Activated CD8-positive, alpha-beta memory T cell treated with anti-CD3 and anti-CD28 coated beads for 4 hours (primary cell): ENCODE results near the gene APOC1.
"Not testable (repeated sequence)": the region's sequence is repeated elsewhere in the genome, so short reads cannot be mapped to it uniquely, and the experiment has no call there.

Source experiments
- DNase-seq, 2 donors: peaks; one replicate each; pipeline ENCODE4 v3.0.0-alpha.2; 2020; ENCODE audit warnings: low read depth in 2 of 2

Gene APOC1

GRCh38 chr19:44913512-44914432 is 636 bp upstream of the APOC1 start:
- not testable (repeated sequence) for DNase-seq

- DNase-seq, result no peak
These were observed 9.9 kb downstream of the APOC1 start for GRCh38 chr19:44924243-44924725.

- DNase-seq, result no peak
These were observed 10.9 kb downstream of the APOC1 start for GRCh38 chr19:44925114-44925891.

GRCh38 chr19:44926245-44927077 is 12.1 kb downstream of the APOC1 start:
- not testable (repeated sequence) for DNase-seq

GRCh38 chr19:44927746-44928145 is 13.3 kb downstream of the APOC1 start:
- no peak for DNase-seq

GRCh38 chr19:44930088-44930487 is 15.7 kb downstream of the APOC1 start:
- no peak for DNase-seq

GRCh38 chr19:44931541-44931940 is 17.1 kb downstream of the APOC1 start:
- DNase-seq, result no peak

- no peak for DNase-seq
These were observed 25.3 kb downstream of the APOC1 start for GRCh38 chr19:44939668-44940067.

- no peak for DNase-seq
These were observed 27.7 kb downstream of the APOC1 start, which contains the start of gene APOC4 for GRCh38 chr19:44942067-44942571. Gene APOC4 (plus strand): TSS chr19:44942237. CDS start chr19:44942278, 41 bp downstream.

GRCh38 chr19:44943801-44944249 is 29.4 kb downstream of the APOC1 start:
- no peak for DNase-seq

GRCh38 chr19:44947041-44947581 is 32.7 kb downstream of the APOC1 start:
- no peak for DNase-seq

GRCh38 chr19:44948237-44948636 is 33.8 kb downstream of the APOC1 start:
- no peak for DNase-seq

GRCh38 chr19:44948763-44949374 is 34.5 kb downstream of the APOC1 start:
- no peak for DNase-seq

GRCh38 chr19:44949550-44949949 is 35.1 kb downstream of the APOC1 start:
- DNase-seq, result no peak

- peak; percentile 16 to 25 for DNase-seq
These were observed 37.1 kb downstream of the APOC1 start for GRCh38 chr19:44951179-44952159.

GRCh38 chr19:44954278-44954648 is 39.9 kb downstream of the APOC1 start:
- no peak for DNase-seq

GRCh38 chr19:44954649-44955504 is 40.5 kb downstream of the APOC1 start, which contains the start of gene CLPTM1:
Gene CLPTM1 (plus strand): TSS chr19:44955380. CDS start chr19:44955396, 16 bp downstream.
- DNase-seq, result peak; percentile 94
